Fibroblast of skin of back (primary cell): ENCODE measurements around the gene FRS2.
"Not testable (repeated sequence)": the region's sequence is repeated elsewhere in the genome, so short reads cannot be mapped to it uniquely, and the experiment has no call there.

ENCODE experiments used
- DNase-seq: peaks from one replicate; pipeline ENCODE4 v3.0.0-alpha.2; 2013

The FRS2 gene

GRCh38 chr12:69585189-69586062 is 115.2 kb downstream of the FRS2 start, which contains the start of gene CCT2:
TSS of gene CCT2 (plus strand) at chr12:69585459. CDS start at chr12:69585522, 63 bp downstream.
- peak; percentile 95 for DNase-seq

- no peak for DNase-seq
Measured at GRCh38 chr12:69588527-69588926, 118.3 kb downstream of the FRS2 start.

GRCh38 chr12:69589082-69589481 is 118.9 kb downstream of the FRS2 start:
- no peak for DNase-seq

GRCh38 chr12:69595689-69596088 is 125.5 kb downstream of the FRS2 start:
- DNase-seq, result no peak

- no peak for DNase-seq
Measured at GRCh38 chr12:69598174-69598753, 128.1 kb downstream of the FRS2 start.

GRCh38 chr12:69600804-69601203 is 130.6 kb downstream of the FRS2 start:
- DNase-seq, result no peak

GRCh38 chr12:69601962-69602685 is 131.9 kb downstream of the FRS2 start:
- no peak for DNase-seq

- no peak for DNase-seq
Measured at GRCh38 chr12:69602954-69603353, 132.8 kb downstream of the FRS2 start.

GRCh38 chr12:69603556-69603955 is 133.4 kb downstream of the FRS2 start:
- not testable (repeated sequence) for DNase-seq

- DNase-seq, result not testable (repeated sequence)
Measured at GRCh38 chr12:69604275-69604674, 134.1 kb downstream of the FRS2 start.

- no peak for DNase-seq
Measured at GRCh38 chr12:69608114-69608513, 137.9 kb downstream of the FRS2 start.

- DNase-seq, result no peak
Measured at GRCh38 chr12:69610126-69610525, 139.9 kb downstream of the FRS2 start.

- no peak for DNase-seq
Measured at GRCh38 chr12:69610729-69611128, 140.5 kb downstream of the FRS2 start, which contains the start of gene LRRC10. TSS of gene LRRC10 (minus strand) at chr12:69610907. CDS start at chr12:69610838, 69 bp downstream.

- DNase-seq, result no peak
Measured at GRCh38 chr12:69613351-69613750, 143.2 kb downstream of the FRS2 start.

GRCh38 chr12:69616025-69616424 is 145.8 kb downstream of the FRS2 start:
- no peak for DNase-seq

GRCh38 chr12:69619050-69619449 is 148.9 kb downstream of the FRS2 start:
- DNase-seq, result no peak

GRCh38 chr12:69620077-69620476 is 149.9 kb downstream of the FRS2 start:
- DNase-seq, result no peak

- no peak for DNase-seq
Measured at GRCh38 chr12:69620921-69621320, 150.7 kb downstream of the FRS2 start.

GRCh38 chr12:69621551-69621950 is 151.4 kb downstream of the FRS2 start:
- no peak for DNase-seq

- DNase-seq, result no peak
Measured at GRCh38 chr12:69623970-69624369, 153.8 kb downstream of the FRS2 start.

- no peak for DNase-seq
Measured at GRCh38 chr12:69627501-69627900, 157.3 kb downstream of the FRS2 start.
